C4-2B (cell line): ENCODE results near the gene SND1.

Source experiments
- ZFX ChIP-seq: fragments of 450-650 bp; IDR thresholded peaks from 2 replicates; pipeline ENCODE4 v1.6.1; 2017
- TF ChIP-seq, protein P1 (sequence below): fragments of 450-650 bp; conservative IDR thresholded peaks from 2 replicates; pipeline ENCODE4 v1.5.1; 2017; ENCODE audit warnings: mild to moderate bottlenecking

DNA sequence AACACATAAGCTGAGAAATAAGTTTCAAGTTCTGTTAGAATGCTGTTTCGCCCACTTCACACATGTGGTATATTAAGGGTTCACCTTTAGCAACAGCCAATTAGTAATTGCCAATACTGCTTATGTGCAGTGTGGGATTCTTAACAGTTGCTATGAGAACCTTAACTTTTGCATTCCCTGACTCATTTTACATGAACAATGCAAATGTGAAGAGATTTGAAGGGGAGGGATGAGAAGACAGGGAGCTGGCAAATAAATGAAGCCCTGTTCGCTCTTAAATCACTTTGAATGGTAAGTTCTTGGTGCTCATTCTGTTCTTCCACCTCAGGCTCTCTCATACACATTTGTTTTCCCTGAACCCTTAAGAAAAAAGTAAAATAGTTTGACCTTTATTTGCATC is 296.9 kb downstream of the SND1 start:
- TF ChIP-seq, protein P1, sequence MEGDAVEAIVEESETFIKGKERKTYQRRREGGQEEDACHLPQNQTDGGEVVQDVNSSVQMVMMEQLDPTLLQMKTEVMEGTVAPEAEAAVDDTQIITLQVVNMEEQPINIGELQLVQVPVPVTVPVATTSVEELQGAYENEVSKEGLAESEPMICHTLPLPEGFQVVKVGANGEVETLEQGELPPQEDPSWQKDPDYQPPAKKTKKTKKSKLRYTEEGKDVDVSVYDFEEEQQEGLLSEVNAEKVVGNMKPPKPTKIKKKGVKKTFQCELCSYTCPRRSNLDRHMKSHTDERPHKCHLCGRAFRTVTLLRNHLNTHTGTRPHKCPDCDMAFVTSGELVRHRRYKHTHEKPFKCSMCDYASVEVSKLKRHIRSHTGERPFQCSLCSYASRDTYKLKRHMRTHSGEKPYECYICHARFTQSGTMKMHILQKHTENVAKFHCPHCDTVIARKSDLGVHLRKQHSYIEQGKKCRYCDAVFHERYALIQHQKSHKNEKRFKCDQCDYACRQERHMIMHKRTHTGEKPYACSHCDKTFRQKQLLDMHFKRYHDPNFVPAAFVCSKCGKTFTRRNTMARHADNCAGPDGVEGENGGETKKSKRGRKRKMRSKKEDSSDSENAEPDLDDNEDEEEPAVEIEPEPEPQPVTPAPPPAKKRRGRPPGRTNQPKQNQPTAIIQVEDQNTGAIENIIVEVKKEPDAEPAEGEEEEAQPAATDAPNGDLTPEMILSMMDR: no peak
- TF ChIP-seq ZFX: no peak
